Stimulated activated CD8-positive, alpha-beta memory T cell treated with anti-CD3 and anti-CD28 coated beads, Interleukin-4, amount 100 ng/mL, for 24 hours (primary cell): Measurements from ENCODE around the gene RNLS.
"Not testable (repeated sequence)": the region's sequence is repeated elsewhere in the genome, so short reads cannot be mapped to it uniquely, and the experiment has no call there.

ENCODE experiments used
- DNase-seq: peaks from one replicate; pipeline ENCODE4 v3.0.0-alpha.2; 2020; ENCODE audit warnings: low read depth

RNLS gene

DNA sequence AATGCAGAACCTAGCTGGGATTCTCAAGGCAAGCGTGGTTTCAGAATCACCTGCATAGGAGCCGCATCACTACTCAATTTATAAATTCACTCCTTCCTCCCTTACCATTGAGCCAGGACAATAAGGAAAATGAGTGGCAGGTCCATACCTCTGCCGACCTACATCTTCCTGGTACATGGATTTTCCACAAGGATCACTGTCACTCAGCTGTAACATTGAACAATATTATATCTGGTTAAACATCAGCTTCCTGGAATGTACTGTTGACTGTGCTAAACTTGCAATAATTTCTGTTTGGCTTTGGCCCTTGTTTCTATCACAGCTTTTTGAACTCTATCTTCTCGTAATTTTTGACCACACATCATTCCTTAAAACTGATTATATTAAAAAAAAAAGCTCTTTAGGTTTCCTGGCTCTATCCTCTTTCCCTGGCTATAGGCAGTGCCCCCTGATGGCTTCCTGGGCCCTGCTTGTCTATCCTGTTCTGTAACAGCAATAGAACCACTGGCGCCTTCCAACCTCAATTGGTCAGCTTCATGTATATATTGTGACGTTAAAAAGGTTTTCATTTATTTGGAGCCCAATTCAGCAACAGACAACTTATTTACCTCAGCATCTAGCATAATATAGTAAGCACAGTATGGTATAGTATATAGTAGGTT, 59.2 kb downstream of the RNLS start:
- no peak for DNase-seq

DNA sequence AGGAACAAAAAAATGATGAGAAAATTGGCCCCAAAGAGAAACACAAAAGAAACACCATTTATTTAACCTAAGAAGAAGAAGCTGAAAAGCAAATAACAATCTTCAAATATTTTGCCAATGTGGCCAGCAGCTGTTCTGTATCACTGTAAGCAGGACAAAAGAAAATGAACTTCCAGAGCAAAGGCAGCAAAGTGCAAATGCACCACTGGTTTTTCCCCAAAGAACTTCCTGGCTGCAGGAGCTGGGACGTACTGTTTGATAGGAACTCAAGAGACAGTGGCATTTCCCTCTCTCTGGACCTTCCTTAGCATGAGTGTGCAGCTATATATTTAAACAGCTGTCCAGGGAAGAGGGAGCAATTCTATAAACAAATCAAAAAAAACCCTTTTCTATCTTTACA, 60.4 kb downstream of the RNLS start:
- DNase-seq, result no peak

DNA sequence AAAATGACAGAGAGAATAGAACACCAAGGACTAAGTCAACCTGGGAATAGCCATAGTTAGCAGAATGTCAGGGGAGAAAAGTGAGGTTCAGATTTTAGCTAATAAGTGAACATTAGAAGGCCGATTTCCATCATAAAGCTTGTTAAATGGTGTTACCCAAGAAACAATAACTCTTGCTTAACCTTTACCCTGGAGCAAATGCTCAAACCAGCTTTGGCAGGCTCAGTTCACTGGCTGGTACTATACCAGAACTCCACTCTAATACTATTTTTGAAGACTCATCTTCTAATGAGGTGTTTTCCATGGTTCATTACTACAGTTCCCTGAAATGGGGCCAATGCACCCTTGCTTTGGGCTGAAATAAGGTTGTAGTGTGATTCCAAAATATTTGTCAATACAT, 61.3 kb downstream of the RNLS start:
- DNase-seq, result no peak

DNA sequence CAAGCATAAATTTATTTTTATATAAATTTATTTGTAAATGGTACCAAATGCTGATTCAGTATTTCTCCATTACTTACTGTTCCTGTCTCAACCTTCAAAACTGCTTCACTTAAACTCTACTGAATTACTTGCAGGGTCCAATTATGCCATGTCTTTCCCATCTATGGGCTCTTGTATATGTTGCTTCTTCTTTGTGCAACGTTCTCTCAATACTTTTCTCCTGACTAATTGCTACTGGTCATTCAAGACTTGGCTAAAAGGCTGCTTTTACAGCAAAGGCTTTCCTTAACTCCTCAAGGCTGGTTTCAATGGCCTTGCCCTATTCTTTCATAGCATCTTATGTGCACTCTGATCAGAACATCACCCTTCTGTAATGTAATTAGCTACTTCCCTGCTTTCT, 67.9 kb downstream of the RNLS start:
- no peak for DNase-seq

GRCh38 chr10:88512599-88512998, 70.5 kb downstream of the RNLS start:
- no peak for DNase-seq

- no peak for DNase-seq
Measured at GRCh38 chr10:88508796-88509195, 74.3 kb downstream of the RNLS start.

GRCh38 chr10:88507826-88508453, 75.2 kb downstream of the RNLS start:
- no peak for DNase-seq

DNA sequence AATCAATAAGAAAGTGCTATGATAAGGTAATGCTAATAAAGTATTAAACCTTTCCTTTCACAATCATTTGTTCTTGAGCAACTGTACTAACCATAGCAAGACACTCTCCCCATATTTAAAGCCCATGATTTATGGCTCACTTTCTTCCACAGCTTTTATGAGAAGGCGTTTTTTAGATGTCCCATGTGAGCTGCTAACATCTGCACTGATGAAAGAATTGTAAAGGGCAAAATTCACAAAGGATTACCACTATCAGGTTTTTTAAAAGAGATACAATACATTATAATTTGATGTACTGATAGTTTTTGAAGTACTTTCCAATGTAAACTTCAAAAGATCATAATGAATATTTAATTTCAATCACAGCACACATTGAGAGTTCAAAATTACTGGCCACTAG, 75.7 kb downstream of the RNLS start:
- DNase-seq, result no peak

GRCh38 chr10:88505680-88506215, 77.4 kb downstream of the RNLS start:
- DNase-seq, result no peak

- DNase-seq, result no peak
Measured at GRCh38 chr10:88505265-88505664, 77.9 kb downstream of the RNLS start.

DNA sequence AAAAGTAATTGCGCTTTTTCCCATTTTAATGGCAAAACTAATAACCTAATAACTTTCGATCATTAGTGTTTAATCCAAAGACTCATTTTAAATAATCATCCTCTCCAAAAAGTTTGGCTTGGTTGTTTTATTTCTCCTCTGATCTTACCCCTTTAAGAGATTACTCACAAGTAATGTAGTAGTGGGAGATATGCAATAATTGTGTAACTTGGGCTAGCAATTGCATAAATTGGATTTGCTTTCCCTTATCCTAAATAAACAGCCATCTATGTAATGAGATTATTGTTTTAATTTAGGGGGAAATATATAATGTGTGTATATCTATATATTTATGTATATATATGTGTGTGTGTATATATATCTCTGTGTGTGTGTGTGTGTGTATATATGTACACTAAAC, 82.5 kb downstream of the RNLS start:
- no peak for DNase-seq

DNA sequence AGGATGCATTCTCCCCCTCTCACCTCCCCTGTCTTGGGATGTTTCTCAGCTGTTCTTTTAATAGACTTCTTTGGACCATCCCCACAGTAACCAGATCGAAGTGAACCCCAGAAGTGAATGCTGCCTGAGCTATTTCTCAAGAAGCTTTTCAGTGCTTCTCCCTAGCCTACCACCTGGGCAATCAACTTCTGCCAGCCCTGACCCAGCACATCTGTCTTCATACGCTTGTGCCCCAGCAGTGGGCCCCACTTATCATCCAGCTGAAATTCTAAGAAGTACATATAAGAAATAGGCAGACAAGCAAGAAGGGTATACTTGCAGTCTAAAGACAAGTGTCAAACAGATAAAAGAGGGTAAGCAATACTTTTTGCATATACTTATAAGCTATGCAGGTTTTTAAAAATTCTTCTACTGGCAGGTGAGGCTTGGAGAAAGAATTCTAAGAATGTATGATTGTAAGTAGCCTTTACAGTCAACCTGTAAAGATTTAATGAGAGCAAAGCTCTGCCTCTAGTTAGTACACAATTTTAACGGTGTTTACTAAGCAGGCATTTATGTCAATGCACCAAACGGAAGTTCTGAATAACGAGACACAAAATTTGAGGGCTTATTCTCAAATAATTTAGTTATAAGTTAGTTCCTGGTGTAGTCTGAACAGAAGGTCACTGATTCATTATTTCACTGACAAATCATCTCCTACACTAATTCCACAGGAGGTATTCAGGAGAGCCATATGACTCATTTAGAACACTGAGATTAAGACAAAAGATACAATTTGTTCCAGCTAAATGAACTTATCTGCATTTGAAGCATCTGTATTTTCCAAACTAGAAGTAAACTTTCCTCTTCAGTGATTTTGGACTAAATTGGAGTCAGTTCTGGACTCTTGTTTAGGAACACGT, 83.3 kb downstream of the RNLS start:
- DNase-seq, result no peak

DNA sequence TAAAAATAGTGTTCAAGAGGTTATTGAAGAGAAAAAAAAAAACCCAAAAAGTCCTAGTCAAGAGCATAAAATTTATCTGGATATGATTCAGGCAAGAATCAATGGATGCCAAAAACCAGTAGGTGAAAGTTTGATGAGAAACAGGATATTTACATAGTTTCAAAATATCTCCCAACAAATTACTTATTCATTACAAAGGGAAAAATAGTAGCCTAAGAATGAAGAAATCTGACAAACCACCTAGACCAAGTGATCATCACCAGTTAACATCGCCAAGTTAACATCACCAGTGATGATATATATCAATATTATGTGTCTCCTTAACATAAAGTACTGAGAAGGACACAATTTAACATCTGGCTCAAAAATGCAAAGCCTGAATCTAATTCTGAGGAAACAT, 85.2 kb downstream of the RNLS start:
- DNase-seq, result no peak

- no peak for DNase-seq
Measured at GRCh38 chr10:88494537-88494936, 88.6 kb downstream of the RNLS start.

GRCh38 chr10:88493691-88494483, 89.2 kb downstream of the RNLS start:
- no peak for DNase-seq

GRCh38 chr10:88491314-88491713, 91.8 kb downstream of the RNLS start:
- no peak for DNase-seq

DNA sequence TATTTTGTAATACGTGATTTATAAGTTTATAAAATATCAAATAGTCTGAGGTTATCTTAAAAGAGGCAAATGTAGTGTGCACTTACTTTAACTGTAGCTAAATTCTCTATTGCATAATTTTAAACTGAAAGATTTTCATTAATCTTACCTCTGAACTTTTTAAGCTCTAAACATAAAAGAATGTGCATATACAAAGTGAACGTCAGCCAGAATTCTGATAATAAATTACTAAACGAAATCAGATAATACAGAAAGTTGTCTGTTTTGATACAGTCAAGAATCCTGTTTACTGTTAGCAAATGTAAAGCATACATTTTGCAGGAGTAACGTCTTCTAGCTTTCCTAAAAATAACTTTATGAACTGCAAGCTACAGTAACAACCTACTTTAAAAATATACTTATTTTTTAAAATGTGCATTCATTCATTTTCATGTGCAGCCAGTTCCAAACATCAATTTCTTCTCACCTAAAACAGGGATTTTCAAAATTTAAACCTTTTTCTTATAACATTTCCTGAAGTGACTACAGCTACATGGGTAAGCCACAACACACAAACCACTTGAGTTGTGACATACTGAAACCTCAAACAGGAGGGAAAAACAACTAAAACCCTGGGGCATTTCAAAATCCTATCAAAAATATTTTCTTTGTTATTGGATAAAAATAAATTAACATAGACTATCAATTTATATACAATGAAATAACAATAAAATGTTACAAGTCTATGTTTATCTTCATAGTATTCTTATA, 92.7 kb downstream of the RNLS start:
- no peak for DNase-seq

- no peak for DNase-seq
Measured at GRCh38 chr10:88489107-88489506, 94.0 kb downstream of the RNLS start.

- not testable (repeated sequence) for DNase-seq
Measured at GRCh38 chr10:88486816-88487215, 96.3 kb downstream of the RNLS start.

GRCh38 chr10:88482220-88482619, 100.9 kb downstream of the RNLS start:
- no peak for DNase-seq

- DNase-seq, result no peak
Measured at GRCh38 chr10:88478256-88478655, 104.9 kb downstream of the RNLS start.
